ENCODE results near the gene PPP2CA.
"Not testable (repeated sequence)": the region's sequence is repeated elsewhere in the genome, so short reads cannot be mapped to it uniquely, and the experiment has no call there.

The PPP2CA gene

DNA sequence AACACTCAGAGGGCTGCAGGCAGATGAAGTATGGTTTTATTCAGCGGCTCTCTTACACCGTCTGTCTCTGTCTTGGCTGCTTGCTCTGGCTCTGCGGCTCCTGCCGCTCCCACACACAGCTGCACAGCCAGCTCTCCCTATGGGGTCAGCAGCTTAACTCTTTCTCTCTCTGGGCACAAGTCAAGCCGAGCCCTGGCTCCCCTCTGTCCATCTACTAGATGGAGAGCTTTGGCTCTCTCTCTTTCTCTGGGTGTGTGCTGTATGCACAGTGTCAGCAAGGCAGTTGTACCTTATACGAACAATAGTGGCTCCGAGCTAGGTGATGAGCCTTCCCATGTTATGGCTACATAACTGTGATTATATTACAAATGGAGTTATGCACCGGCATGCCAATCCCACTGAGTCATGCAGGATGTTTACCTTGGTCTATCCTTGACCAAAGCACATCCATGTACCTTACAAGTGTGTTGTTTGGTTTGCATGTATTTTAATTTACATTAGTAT lies 19.3 kb upstream of the PPP2CA start:
- DNase-seq (ENCODE audit: low read depth), result peak; percentile 93

DNA sequence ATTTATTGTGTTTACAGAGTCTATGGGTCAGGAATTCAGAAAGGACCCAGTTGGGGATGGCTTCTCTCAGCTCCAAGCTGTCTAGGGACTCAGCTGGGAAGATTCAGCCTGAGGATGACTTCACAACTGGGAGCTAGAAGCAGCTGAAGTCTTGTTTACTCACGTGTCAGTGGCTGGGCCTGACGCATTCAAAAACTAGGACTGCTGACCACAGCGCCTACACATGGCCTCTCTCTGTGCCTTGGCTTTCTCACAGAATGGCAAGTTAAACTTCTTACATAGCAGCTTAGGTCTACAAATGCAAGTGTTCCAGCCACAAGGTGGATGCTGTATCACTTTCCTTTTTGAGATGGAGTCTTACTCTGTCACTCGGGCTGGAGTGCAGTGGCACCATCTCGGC lies 16.3 kb upstream of the PPP2CA start:
- DNase-seq (ENCODE audit: low read depth), result peak; percentile 94

DNA sequence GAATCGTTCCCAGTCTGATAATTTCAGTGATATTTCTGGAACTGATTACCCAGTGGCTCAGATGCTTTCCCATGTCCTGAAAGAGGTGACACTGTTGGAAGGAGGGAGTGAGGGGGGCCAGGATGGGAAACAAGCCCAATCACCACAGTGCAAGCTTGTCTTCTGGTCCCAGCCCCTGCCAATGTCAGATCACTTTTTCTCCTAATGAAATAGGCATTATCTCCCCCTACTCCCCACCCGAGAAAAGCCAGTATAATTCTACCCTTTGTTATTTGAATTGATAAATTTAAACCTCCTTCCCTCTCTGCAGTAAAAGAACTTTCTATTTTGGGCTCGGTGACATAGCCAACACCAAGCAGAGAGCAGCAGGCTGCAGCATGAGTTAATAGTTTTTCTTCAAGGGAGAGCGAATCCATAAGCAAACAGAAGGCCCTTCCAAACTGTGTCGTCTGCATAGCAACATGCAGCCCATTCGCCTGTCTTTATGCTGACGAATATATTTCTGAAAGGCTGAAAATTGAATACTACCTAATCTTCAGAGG lies 14.6 kb upstream of the PPP2CA start:
- no peak for DNase-seq (ENCODE audit: low read depth)

DNA sequence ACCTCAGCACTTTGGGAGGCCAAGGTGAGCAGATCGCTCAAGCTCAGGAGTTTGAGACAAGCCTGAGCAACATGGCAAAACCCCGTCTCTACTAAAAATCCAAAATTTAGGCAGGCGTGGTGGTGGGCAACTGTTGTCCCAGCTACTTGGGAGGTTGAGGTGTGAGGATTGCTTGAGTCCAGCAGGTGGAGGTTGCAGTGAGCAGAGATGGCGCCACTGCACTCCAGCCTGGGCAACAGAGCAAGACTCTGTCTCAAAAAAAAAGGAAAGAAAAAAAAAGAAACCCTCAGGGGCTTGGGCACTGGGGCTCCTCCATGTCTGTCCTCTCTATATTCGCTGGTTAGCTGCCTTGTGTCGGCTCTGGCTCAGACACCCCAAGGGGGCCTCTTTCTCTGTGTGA lies 10.9 kb upstream of the PPP2CA start:
- no peak for DNase-seq (ENCODE audit: low read depth)

DNA sequence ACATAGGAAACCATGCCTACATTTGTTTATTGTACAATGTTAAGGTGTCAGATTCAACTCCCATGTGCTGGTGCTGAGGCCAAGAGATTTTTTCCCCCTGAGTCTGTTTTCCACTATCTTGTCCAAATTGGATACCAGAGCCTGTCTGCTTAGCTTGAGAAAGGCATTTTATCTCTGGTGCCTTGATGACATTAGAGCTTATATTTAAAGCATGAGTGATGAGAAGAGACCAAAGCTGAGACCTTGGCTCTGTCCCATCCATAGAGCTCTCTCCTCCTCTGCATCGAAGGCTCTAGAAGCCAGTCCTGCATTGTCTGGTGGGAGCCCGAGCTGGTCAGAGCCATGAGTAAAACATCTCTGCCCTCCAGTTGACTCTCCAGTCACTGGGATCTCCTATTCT lies 10.4 kb upstream of the PPP2CA start:
- no peak for DNase-seq (ENCODE audit: low read depth)

DNA sequence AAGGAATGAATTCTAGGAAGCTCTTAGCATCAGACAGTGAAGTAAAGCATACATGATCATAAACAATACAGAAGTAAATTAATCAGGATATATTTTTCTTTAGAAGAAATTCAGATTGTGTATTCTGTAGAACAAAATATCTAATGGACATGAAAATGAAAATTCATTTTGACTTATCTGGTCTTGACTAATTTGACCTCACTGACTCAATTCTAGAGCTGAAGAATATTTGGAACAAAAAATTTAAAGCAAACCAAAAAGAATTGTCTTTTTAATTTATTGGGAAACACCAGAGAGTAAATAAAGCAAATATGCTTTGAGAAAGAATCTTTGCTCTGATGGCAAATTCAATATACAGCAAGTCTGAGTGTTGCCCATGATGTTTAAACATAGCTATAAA lies 2.8 kb upstream of the PPP2CA start:
- no peak for DNase-seq (ENCODE audit: low read depth)

DNA sequence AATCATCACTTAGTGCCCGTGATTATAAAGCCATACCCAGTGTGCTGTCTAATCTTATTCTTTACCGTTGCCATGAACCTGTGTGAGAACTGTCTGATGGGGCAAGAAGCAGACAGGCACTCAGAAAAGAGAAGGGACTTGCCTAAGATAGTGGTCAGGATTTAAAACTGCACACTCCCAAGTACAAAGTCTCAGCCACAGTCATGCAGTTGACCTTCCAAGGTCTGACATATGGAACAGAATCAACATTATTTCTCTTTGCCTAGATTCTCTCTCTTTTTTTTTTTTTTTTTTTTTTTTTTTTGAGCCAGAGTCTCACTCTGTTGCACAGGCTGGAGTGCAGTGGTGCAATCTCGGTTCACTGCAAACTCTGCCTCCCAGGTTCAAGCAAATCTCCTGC lies 1.9 kb upstream of the PPP2CA start:
- no peak for DNase-seq (ENCODE audit: low read depth)

DNA sequence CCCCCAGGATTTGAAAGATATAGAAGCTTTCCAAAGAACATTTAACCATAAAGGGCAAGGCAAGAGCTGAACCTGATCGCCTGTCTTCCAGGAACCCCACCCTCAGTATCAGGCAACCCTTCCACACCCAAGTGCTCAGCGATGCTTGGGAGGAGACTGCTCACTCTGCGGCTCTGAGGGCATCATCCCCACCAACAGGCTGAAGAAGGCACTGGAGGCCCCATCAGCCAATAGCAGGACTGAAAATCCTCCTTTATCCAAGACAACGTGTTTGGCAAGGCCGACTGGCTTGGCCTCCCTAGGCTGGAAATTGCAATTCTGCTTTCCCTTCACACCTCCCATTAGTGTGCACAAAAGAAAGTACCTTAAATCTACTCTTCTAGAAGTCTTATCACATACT lies 1.4 kb upstream of the PPP2CA start:
- peak; percentile 31 for DNase-seq (ENCODE audit: low read depth)

DNA sequence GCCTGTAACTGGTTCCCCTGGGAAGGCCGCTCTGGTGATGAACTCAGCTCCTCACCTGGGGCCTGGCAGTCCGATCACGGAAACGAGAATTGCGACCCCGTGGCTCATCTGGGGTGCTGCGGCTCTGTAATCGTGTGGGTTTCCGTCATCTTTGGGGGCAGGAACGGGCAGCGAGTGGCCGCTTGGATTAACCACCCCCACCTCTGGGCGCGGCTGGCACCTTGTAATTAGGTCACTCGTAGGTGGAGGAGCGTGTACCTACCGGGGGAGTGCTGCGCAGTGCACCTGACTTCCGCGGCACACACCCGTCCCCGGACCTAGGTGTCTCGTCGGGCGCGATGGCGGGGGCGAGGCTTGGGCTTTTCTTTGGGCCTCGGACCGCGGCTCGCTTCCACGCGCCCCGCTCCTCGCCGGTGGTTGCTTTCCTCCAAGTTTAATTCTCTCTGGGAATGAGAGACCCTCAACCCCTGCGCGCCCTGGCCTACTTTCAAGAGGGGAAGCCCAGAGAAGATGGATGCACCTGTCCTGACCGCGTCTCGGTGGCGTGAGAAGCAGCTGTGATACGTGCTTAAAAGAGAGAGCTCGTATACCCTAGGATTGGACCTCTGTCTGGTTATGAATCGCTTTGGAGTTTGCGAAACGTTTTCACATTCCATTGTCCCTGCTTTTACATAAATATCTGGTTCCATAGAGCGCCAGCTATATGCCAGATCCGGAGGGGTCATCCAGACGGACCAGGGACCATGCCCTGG lies 744 bp upstream of the PPP2CA start:
- DNase-seq (ENCODE audit: low read depth), result peak; percentile 25

DNA sequence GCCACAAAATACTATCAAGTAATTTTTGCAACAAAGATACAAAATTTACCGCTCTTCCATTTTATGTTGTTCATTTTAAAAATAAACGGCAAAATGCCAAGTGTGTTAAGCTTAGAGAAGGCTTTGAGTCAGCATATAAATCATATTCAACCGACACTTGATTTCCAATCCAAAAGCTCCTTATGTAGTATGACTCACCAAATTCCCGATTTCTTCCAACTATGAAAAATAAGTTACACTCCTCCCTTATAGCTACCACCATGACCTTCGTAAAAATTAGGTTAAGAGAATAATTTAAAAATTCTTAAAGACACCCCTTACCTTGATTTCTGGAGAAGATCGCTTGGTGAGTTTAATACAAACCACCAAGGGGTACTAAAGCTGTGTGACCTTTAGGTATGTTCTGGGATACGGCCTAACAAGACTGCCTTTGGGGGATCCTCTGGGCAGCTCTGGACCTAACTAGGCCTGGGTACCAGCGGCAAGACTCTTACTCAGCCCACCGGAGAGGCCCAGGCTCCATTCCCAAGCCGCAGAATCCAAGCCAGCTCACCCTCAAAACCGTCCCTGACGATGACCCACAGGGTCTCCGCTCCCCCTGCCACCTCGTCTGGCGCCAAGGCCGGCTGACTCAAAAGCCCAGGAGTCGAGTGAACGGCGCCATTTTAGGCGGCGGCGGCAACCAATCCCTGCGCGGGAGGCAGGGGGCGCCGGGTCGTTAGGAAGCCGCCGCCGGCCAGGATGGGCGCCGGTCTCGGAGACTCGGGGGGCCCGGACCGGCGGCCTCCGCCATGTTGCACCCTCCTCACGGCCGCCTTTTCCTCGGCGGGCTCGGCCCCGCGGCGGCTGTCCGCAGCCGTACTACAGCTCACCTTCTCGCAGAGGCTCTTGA lies 739 bp downstream of the PPP2CA start:
- DNase-seq (ENCODE audit: low read depth), result peak; percentile 93

DNA sequence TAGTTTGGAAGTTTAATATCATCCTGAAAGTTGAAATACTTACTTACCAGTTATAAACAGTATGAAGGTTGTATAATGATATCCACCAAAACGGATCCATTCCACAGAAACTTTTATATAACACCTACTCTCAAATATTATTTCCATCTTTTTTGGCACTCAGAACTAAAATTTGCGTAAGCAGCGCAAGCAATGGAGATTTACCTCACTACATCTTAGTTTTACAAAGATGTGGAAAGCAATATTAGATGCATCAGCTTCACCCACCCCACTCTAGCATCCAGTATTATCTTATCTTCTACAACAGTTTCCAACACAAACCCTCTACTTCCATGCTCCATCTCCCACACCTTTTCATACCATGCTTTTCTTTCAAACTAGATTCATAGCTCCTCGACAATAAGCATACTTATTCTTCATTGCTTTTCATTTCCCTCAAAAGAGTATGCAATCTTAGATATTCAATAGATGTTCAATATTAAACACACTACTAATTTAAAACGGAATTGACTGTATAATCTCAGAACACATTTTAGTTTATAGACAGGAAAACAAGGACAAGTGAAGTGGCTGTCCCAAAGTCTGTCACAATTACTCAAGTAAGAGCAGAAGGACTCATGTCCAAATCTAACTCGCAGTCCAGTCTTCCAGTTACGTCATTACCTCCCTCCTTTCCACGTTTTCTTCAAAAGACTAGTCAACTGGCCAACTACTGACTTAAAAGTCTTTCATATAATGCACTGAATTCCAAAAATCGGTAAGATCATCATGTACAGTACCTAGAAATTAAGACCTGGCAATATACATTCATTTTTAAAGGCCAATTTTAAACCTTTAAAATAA lies 2.2 kb downstream of the PPP2CA start:
- peak; percentile 61 for DNase-seq (ENCODE audit: low read depth)

DNA sequence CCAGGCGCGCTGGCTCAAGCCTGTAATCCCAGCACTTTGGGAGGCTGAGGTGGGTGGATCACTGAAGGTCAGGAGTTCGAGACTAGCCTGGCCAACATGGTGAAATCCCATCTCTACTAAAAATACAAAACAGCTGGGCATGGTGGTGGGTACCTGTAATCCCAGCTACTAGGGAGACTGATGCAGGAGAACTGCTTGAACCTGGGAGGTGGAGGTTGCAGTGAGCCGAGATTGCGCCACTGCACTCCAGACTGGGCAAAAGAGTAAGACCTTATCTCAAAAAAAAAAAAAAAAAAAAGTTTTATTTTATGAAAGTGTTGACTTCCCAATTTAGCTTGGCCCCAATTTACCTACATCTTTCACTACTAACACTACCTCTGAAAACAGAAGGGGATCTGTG lies 4.2 kb downstream of the PPP2CA start:
- not testable (repeated sequence) for DNase-seq (ENCODE audit: low read depth)

DNA sequence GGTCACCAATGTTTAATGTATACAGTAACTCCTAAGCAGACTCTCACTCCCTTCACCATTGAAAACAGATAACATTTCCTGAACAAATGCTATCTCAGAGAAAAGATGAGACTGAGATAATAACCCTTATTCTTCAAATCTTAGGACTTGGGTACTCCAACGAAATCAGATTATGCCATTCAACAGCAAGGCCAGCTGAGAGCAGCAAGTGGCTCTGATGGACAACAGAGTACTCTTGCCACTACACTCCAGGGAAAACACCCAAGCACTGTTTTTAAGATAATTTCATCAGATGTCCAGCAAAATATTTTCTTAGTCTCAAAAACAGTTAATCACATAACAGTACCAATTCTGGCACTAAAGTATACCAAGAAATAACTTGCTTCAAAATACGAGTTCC lies 10.1 kb downstream of the PPP2CA start:
- DNase-seq (ENCODE audit: low read depth), result no peak

DNA sequence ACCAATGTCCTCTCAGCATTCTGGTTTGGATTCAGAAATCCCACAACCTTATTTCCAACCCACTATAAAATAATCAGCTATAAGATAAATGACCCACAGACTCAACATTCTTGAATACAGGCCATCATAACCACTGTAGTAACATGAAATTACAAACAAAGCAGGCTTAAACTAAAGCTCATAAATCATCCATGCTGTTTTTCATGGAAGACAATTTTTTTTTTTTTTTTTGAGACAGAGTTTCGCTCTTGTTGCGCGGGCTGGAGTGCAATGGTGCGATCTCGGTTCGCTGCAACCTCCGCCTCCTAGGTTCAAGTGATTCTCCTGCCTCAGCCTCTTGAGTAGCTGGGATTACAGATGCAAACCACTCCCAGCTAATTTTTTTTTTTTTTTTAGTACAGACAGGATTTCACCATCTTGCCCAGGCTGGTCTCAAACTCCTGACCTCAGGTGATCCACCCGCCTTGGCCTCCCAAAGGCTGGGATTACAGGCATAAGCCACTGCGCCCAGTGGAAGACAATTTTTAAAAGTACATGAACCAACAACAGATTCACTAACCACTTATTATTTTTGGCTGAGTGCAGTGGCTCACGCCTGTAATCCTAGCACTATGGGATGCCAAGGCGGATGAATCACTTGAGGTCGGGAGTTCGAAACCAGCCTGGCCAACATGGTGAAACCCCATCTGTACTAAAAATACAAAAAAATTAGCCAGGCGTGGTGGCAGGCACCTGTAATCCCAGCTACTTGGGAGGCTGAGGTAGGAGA lies 14.4 kb downstream of the PPP2CA start:
- DNase-seq (ENCODE audit: low read depth), result peak; percentile 44

DNA sequence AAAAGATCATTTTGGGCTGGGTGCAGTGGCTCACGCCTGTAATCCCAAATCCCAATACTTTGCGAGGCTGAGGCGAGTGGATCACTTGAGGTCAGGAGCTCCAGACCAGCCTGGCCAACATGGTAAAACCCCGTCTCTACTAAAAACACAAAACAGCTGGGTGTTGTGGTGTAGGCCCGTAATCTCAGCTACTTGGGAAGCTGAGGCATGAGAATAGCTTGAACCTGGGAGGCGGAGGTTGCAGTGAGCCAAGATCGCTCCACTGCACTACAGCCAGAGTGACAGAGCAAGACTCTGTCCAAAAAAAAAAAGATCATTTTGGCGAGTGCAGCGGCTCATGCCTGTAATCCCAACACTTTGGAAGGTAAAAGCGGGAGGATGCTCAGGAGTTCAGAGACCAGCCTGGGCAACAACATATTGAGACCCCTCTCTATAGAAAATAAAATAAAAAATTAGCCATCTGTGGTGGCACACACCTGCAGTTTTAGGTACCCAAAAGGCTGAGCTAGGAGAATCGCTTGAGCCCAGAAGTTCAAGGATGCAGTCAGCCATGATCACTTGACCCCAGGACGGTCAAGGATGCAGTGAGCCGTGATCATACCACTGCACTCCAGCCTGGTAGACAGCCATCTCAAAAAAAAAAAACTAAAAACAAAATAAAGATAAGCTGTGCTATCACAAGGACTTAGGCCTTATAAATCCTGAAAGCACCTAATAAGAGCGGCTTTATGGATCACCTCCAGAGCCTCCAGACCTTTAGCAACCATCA lies 16.2 kb downstream of the PPP2CA start:
- no peak for DNase-seq (ENCODE audit: low read depth)

DNA sequence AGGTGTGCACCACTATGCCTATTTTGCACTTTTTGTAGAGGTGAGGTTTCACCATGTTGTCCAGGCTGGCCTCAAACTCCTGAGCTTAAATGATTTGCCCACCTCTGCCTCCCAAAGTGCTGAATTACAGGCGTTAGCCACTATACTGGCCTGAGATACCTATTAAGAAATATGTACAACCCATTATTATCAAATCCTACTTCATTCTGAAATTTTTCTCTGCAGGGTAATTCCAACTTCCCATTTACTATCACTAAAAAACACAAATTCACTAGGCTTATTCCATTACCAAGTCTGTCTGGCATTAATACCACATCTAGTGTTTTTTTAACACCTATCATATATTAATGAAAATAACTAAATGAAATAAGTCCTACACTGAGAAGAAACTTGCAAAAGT lies 18.2 kb downstream of the PPP2CA start:
- no peak for DNase-seq (ENCODE audit: low read depth)

DNA sequence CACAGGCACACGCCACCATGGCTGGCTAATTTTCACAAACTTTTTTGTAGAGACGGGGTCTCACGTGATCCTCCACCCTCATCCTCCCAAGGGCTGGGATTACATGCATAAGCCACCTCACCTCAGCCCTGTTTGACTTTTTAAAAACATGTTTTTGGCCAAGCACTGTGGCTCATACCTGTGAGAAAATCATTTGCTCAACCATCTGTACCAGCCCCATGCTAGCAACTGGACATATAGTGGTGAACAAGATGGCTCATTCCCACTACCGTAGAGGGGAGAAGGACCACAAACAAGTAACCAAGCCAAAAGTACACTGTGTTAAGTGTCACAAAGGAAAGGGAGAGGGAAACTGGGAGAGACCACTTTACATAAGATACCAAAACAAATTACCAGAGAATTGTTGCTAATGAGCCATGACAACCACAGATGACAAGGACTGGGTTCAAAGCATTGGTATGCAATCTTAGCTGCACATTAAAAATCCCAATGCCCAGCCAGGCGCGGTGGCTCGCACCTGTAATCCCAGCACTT lies 19.2 kb downstream of the PPP2CA start:
- no peak for DNase-seq (ENCODE audit: low read depth)

DNA sequence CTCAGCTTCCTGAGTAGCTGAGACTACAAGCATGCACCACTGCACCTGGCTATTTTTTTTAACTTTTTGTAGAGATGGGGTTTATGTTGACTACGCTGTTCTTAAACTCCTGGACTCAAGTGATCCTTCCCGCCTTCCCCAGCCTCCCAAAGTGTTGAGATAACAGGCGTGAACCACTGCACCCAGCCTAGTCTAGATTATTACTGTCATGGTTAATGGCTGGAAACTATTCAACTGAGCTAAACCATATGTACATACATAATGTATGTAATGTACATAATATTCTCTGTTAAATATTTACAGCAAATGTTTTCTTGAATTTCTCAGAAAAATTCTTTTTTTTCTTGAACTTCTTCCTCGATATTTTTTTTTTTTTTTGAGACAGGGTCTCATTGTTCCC lies 21.3 kb downstream of the PPP2CA start:
- no peak for DNase-seq (ENCODE audit: low read depth)

DNA sequence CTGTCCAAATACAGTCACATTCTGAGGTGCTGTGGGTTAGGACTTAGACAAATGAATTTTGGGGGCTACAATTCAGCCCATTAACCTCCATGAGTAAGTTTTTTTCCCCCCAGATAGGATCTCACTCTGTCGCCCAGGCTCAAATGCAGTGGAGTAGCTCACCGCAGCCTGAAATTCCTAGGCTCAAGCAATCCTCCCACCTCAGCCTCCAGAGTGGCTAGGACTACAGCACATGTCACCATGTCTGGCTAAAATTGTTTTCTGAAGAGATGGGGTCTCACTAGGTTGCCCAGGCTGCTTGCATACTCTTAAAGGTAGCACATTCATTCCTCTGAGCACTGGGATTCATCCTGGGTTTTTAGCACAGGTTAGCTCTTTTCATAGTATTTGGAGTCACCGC lies 22.2 kb downstream of the PPP2CA start:
- DNase-seq (ENCODE audit: low read depth), result no peak

DNA sequence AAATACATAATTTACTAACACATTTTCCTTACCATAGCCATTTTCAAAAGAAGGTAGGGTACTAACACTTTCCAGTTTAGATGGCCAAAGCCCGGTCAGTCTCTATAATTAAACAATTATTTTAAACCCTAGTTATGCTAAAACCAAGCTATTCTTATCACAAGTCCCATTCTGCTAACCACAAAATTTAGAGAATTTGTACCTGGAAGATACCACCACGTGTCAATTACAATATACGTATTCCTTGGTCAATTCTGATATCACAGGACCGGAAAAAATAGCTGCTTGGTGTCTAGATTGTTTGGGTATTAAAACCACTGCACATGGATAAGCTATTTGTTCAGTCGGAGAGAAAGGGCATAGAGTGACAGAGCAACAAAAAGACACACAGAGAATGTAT lies 30.2 kb downstream of the PPP2CA start:
- DNase-seq (ENCODE audit: low read depth), result no peak
